RWPE2 (cell line): ENCODE results near the gene EVC.
A peak's percentile ranks its signal among the peaks of the same experiment; 100 is the strongest.

Source experiments
- ATAC-seq: fragments of 200-7000 bp; cut with Tn5 transposase; 3 replicates; pipeline ENCODE4 v1.9.1; 2021; ENCODE audit warnings: low read depth
- DNase-seq: peaks from one replicate; pipeline ENCODE4 v3.0.0-alpha.2; 2020; ENCODE audit warnings: low spot score
- H3K27ac ChIP-seq: fragments of 450-650 bp; 2 replicates; pipeline ENCODE4 v1.5.1; 2017; ENCODE audit warnings: mild to moderate bottlenecking; ENCODE audit not compliant: poor library complexity, severe bottlenecking
- H3K27me3 ChIP-seq: fragments of 250-450 bp; sonication (Bioruptor Pico); 2 replicates; pipeline ENCODE4 v1.5.1; 2021; ENCODE audit warnings: mild to moderate bottlenecking, moderate library complexity; ENCODE audit not compliant: insufficient read depth, poor library complexity, severe bottlenecking
- H3K36me3 ChIP-seq: fragments of 250-450 bp; sonication (Bioruptor Pico); 2 replicates; pipeline ENCODE4 v1.5.1; 2020; ENCODE audit warnings: low read depth, mild to moderate bottlenecking, moderate library complexity
- H3K4me1 ChIP-seq: fragments of 250-450 bp; sonication (Bioruptor Pico); 2 replicates; pipeline ENCODE4 v1.5.1; 2021; ENCODE audit warnings: mild to moderate bottlenecking, moderate library complexity; ENCODE audit not compliant: insufficient read depth, poor library complexity, severe bottlenecking
- H3K4me3 ChIP-seq: fragments of 250-450 bp; sonication (Bioruptor Pico); 2 replicates; pipeline ENCODE4 v1.5.1; 2021; ENCODE audit warnings: mild to moderate bottlenecking, moderate library complexity; ENCODE audit not compliant: severe bottlenecking
- H3K9me3 ChIP-seq: fragments of 250-450 bp; sonication (Bioruptor Pico); 2 replicates; pipeline ENCODE4 v1.5.1; 2021; ENCODE audit warnings: mild to moderate bottlenecking, moderate library complexity; ENCODE audit not compliant: severe bottlenecking
- TF ChIP-seq, protein P1 (sequence below): fragments of 450-650 bp; IDR thresholded peaks from one replicate; pipeline ENCODE4 v1.5.1; 2017; ENCODE audit warnings: mild to moderate bottlenecking, moderate library complexity; ENCODE audit not compliant: poor library complexity, severe bottlenecking

Gene EVC

DNA sequence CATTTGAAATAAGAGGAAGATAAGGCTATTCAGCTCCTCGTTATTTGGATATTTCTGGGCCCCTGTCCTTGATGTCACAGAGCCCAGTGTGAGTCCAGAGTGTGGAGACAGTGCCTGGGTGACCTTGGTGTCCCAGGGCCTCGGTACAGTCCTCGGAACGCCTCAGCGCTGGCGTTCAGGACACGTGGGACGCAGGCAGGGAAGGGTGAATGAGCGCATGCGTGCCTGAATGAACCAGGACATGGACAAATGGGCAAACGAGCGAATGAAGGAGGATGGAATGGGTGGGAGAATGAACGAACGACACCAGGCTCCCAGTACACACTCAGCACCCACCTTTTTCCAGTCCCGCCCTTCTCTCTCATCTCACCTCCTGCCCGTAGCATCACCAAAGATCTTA lies 44.2 kb downstream of the EVC start:
- Histone ChIP-seq H3K36me3 (peaks cover 68% of the 10 kb centered on the region), H3K4me3 (no peak overlapping the region), H3K27me3 (no peaks in the 10 kb centered on the region), H3K9me3 (no peaks in the 10 kb centered on the region), H3K4me1 (peaks cover 61% of the 10 kb centered on the region), H3K27ac (peak overlapping the region; percentile 84)
- ATAC-seq (no peak), DNase-seq (no peak)
- TF ChIP-seq, protein P1, sequence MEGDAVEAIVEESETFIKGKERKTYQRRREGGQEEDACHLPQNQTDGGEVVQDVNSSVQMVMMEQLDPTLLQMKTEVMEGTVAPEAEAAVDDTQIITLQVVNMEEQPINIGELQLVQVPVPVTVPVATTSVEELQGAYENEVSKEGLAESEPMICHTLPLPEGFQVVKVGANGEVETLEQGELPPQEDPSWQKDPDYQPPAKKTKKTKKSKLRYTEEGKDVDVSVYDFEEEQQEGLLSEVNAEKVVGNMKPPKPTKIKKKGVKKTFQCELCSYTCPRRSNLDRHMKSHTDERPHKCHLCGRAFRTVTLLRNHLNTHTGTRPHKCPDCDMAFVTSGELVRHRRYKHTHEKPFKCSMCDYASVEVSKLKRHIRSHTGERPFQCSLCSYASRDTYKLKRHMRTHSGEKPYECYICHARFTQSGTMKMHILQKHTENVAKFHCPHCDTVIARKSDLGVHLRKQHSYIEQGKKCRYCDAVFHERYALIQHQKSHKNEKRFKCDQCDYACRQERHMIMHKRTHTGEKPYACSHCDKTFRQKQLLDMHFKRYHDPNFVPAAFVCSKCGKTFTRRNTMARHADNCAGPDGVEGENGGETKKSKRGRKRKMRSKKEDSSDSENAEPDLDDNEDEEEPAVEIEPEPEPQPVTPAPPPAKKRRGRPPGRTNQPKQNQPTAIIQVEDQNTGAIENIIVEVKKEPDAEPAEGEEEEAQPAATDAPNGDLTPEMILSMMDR = no peak

DNA sequence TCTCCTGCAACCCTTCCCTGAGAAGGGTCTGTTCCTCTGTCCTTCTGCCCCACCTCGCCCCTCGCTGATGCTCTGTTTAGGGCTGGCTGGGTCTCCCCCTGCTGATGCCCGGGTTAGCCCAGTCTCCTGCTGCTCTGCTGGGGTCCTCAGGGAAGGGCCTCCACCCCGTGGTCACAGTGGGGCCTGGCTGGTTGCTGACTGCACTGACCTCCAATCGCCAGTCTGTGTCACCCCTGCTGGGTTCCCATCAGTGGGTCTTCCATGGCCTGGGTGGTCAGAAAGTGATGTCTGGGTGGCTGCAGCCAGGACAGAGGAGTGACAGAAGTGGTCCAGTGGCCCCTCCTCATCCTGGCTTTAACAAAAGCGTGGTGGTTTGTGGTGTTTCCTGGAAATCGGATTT lies 44.7 kb downstream of the EVC start:
- Histone ChIP-seq H3K9me3 (no peaks in the 10 kb centered on the region), H3K27me3 (no peaks in the 10 kb centered on the region), H3K4me3 (no peak overlapping the region), H3K27ac (no peak overlapping the region), H3K4me1 (peaks cover 61% of the 10 kb centered on the region), H3K36me3 (peaks cover 63% of the 10 kb centered on the region)
- TF ChIP-seq, protein P1 = no peak
- ATAC-seq (no peak), DNase-seq (no peak)

DNA sequence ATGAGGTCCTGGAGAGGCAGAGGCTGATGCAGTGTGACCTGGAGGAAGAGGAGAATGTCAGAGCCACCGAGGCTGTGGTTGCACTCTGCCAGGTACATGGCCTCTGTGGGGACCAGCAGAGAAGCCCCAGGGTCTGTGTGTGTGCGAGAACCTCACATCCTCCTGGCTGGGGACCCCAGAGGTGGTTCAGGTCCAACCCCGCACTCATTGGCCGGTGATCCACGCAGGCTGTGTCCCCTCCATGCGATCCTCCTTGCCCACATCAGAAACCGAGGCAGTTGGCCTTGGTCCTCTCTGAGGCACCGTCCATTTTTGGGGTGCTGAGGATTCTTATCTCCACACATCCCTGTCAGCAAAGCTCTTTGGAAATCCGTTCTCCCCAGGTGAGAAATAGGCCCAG lies 45.3 kb downstream of the EVC start:
- Histone ChIP-seq H3K36me3 (peaks cover 59% of the 10 kb centered on the region), H3K4me1 (peaks cover 58% of the 10 kb centered on the region)
- DNase-seq = no peak

DNA sequence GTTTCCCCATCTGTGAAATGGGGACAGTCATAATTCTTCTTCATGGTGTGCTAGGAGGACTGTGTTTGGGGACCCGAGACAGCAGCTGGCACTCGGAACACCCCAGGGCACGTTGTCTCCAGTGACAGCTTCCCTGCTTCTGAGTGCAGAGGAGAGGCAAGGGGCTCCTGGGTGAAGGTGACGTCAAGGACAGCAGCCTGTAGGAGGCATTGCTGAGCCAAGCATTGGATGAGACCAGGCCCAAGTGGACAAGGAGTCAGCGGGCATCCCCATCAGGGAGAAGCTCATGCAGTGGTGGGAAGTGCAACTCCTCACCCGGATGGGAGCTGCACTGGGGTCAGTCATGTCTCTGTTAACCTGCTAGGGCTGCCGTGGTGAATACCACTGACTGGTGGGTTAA lies 46.1 kb downstream of the EVC start:
- no peak for DNase-seq
- Histone ChIP-seq H3K9me3 (no peaks in the 10 kb centered on the region), H3K27ac (peak overlapping the region; percentile 96), H3K4me1 (peaks cover 51% of the 10 kb centered on the region), H3K27me3 (no peaks in the 10 kb centered on the region), H3K36me3 (peaks cover 59% of the 10 kb centered on the region), H3K4me3 (no peak overlapping the region)
- no peak for ATAC-seq
- TF ChIP-seq, protein P1 = no peak

More for the DNA sequence above, 45.3 kb downstream of the EVC start:
- Histone ChIP-seq H3K27me3 (no peaks in the 10 kb centered on the region), H3K27ac (no peak overlapping the region), H3K4me3 (no peak overlapping the region), H3K9me3 (no peaks in the 10 kb centered on the region)
- no peak for ATAC-seq
- TF ChIP-seq, protein P1 = no peak

DNA sequence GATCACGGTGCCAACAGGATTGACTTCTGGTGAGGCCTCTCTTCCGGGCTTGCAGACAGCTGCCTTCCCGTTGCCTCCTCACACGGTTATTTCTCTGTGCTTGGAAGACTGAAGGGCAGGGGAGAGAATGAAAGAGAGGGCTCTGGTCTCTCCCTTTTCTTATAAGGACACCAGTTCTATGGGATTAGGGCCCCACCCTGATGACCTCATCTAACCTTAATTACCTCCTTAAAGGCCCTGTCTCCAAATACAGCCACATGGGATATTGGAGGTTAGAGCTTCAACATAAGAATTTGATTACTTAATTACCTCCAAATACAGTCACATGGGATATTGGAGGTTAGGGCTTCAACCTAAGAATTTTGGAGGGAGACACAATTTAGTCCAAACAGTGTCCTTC lies 46.5 kb downstream of the EVC start:
- Histone ChIP-seq H3K36me3 (peaks cover 59% of the 10 kb centered on the region), H3K4me3 (no peak overlapping the region), H3K27ac (peak overlapping the region; percentile 96), H3K4me1 (peaks cover 47% of the 10 kb centered on the region), H3K9me3 (no peaks in the 10 kb centered on the region), H3K27me3 (no peaks in the 10 kb centered on the region)
- no peak for DNase-seq
- TF ChIP-seq, protein P1 = no peak
- no peak for ATAC-seq
